Liver (tissue), 3 donors: ENCODE measurements around the gene ENPP7.

Experiments
- CTCF ChIP-seq: fragments of 150-350 bp; IDR thresholded peaks from 2 replicates; pipeline ENCODE4 v1.5.1; 2017; ENCODE audit warnings: improper control_type of control experiment, low read depth, low read length; ENCODE audit not compliant: missing input control
- FOXA1 ChIP-seq: IDR thresholded peaks from 2 replicates; pipeline ENCODE4 v1.6.1; 2016; ENCODE audit warnings: antibody characterized with exemption
- GABPA ChIP-seq, 2 donors: IDR thresholded peaks in 1 of 2; conservative IDR thresholded peaks in 1 of 2; 2 replicates each; pipeline ENCODE4 v1.6.1; 2016; ENCODE audit warnings: antibody characterized with exemption in 2 of 2, mild to moderate bottlenecking in 1 of 2, moderate library complexity in 1 of 2
- HNF4G ChIP-seq: IDR thresholded peaks from 2 replicates; pipeline ENCODE4 v1.6.1; 2016; ENCODE audit warnings: antibody characterized with exemption
- JUND ChIP-seq, 2 donors: IDR thresholded peaks; 2 replicates each; pipeline ENCODE4 v1.6.1; 2016; ENCODE audit warnings: antibody characterized with exemption in 2 of 2
- RAD21 ChIP-seq, 2 donors: IDR thresholded peaks; 2 replicates each; pipeline ENCODE4 v1.6.1; 2016; ENCODE audit warnings: antibody characterized with exemption in 2 of 2, mild to moderate bottlenecking in 2 of 2
- REST ChIP-seq: IDR thresholded peaks from 2 replicates; pipeline ENCODE4 v1.6.1; 2016; ENCODE audit warnings: antibody characterized with exemption, mild to moderate bottlenecking
- RXRA ChIP-seq, 2 donors: IDR thresholded peaks; 2 replicates each; pipeline ENCODE4 v1.6.1; 2017 to 2018; ENCODE audit warnings: antibody characterized with exemption in 2 of 2, mild to moderate bottlenecking in 1 of 2
- TAF1 ChIP-seq: conservative IDR thresholded peaks from 2 replicates; pipeline ENCODE4 v1.6.1; 2016; ENCODE audit warnings: antibody characterized with exemption, mild to moderate bottlenecking
- YY1 ChIP-seq: IDR thresholded peaks from 2 replicates; pipeline ENCODE4 v1.6.1; 2016; ENCODE audit warnings: antibody characterized with exemption, mild to moderate bottlenecking
- TF ChIP-seq, protein P1 (sequence below): IDR thresholded peaks from 2 replicates; pipeline ENCODE4 v1.6.1; 2016; ENCODE audit warnings: antibody characterized with exemption
- TF ChIP-seq, protein P2 (sequence below): IDR thresholded peaks from 2 replicates; pipeline ENCODE4 v1.6.1; 2016; ENCODE audit warnings: antibody characterized with exemption
- TF ChIP-seq, protein P3 (sequence below): IDR thresholded peaks from 2 replicates; pipeline ENCODE4 v1.6.1; 2016; ENCODE audit warnings: antibody characterized with exemption
- donor health status: healthy.
- donor health status: healthy.

GRCh38 chr17:79737046-79737921, 6.5 kb downstream of the ENPP7 start:
- TF ChIP-seq CTCF (no peak), JUND (IDR thresholded peaks at IDR 0.05) (no peak), FOXA1 (no peak), YY1 (no peak), HNF4G (no peak), TAF1 (no peak), REST (no peak), RAD21 (IDR thresholded peaks at IDR 0.05) (no peak), GABPA (IDR thresholded peaks at IDR 0.05 in 1 of 2, conservative IDR thresholded peaks at IDR 0.05 in 1 of 2) (no peak), RXRA (IDR thresholded peaks at IDR 0.05) (no peak)
- TF ChIP-seq, protein P1, sequence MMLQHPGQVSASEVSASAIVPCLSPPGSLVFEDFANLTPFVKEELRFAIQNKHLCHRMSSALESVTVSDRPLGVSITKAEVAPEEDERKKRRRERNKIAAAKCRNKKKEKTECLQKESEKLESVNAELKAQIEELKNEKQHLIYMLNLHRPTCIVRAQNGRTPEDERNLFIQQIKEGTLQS: no peak
- TF ChIP-seq, protein P2, sequence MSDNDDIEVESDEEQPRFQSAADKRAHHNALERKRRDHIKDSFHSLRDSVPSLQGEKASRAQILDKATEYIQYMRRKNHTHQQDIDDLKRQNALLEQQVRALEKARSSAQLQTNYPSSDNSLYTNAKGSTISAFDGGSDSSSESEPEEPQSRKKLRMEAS: no peak
- TF ChIP-seq, protein P3, sequence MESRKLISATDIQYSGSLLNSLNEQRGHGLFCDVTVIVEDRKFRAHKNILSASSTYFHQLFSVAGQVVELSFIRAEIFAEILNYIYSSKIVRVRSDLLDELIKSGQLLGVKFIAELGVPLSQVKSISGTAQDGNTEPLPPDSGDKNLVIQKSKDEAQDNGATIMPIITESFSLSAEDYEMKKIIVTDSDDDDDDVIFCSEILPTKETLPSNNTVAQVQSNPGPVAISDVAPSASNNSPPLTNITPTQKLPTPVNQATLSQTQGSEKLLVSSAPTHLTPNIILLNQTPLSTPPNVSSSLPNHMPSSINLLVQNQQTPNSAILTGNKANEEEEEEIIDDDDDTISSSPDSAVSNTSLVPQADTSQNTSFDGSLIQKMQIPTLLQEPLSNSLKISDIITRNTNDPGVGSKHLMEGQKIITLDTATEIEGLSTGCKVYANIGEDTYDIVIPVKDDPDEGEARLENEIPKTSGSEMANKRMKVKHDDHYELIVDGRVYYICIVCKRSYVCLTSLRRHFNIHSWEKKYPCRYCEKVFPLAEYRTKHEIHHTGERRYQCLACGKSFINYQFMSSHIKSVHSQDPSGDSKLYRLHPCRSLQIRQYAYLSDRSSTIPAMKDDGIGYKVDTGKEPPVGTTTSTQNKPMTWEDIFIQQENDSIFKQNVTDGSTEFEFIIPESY: no peak
